ENCODE measurements around the gene MBNL1.
A peak's percentile ranks its signal among the peaks of the same experiment; 100 is the strongest.

MBNL1 gene

DNA sequence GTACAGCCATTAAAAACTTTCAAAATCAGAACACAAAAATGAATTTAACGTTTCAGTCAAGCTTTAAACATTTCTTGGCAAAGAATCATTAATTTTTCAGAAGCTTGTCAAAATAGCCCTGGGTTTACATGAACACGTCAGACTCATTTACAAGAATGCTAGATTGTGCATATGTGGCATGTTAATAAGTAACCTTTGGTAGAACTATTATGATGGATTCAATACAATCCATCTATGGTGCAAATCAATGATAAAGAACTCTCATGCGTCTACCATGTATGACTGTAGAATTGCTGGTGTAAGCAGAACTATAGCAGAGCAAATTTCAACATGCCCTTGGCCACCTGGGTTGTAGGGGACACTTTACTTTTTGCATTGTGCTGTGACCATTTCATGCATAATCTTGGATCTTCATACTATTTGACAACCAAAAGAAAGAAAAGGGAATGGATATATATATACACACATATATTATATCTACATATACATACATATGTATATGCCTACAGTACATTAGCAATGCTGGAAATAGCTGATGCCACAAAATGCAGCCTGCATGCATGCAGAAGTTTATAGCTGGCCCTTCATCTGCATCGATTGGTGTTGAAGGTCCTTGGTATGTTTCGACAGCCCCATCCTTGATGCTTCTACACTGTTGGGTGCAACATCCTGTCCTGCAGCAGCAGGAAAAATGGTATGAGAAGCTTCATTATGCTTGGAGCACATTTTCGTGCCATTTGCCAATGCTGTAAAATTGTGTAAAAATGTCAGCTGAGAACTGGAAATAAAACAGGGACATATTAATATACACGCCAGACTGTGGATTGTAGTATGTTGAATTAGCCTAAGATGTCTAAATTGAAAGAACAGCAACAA, 189.0 kb downstream of the MBNL1 start:
- no peak for DNase-seq

- DNase-seq: no peak
Measured at GRCh38 chr3:152458376-152459117, 189.8 kb downstream of the MBNL1 start.

DNA sequence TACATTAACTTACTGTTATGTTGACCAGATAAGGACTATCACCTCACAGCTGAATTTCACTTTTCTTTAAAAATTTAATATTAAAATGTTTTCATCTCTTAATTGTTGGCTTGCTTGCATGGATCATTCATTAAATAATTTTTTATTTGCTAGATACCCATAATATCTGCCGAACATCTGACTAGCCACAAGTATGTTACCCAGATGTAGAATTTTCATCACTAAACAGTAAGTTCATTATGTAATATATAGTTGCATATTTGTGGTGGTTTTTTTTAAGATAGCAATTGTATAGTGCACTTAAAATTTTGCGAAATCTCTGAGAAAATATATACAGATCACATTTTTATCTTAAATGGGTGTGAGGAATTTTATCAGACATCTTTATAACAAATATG, 190.4 kb downstream of the MBNL1 start:
- DNase-seq: no peak

DNA sequence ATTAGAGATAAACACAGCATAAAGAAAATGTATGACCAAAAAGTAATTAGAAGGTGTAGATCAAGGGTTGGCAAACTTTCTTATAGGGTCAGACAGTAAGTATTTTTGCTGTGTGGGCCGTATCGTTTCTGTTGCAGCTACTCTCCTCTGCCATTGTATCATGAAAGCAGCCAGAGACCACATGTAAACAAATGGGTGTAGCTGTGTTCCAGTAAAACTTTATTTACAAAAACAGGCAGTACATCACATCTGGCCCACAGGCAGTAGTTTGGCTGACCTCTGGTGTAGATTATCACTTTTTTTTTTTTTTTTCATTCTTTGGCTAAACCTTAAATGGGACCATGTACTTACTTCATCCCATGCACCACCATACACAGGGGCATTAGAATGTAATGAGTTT, 190.8 kb downstream of the MBNL1 start:
- no peak for DNase-seq

- no peak for DNase-seq
Measured at GRCh38 chr3:152460936-152461335, 192.2 kb downstream of the MBNL1 start.

DNA sequence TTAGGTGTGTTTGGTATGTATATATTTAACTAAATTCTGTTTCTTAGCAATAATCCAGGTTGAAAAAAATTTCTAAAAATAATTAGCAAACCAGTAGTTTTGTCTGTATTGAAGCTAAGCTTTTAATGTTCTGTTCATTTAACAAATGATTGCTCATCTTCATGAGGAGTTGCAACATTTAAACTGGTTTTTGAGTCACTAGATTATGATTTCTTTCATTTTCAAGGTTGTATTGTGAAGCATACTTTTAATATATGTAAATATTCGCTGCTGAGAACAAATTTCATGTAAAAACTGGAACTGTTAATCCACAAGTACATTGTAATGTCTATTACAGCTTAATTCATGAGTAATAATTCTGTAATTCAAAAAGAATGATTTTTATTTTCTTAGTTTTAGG, 192.7 kb downstream of the MBNL1 start:
- no peak for DNase-seq

DNA sequence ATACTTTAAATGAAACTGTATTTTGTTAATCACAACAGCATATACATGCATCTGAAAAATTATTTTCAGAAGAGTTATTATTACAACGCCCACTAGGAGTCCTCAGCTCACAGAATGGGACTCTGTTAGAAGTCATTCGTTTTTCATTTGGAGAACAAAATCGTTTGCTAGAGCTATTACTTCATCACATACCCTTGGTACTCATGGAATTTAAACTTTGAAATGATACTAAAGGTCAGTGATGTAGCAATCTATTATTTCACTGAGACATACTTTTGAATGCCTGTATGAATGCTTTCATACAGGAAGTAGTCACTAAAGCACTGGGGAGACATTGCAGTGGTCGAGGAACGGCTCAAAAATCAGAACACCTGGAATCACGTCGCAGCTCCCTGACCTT, 198.1 kb downstream of the MBNL1 start:
- DNase-seq: no peak

DNA sequence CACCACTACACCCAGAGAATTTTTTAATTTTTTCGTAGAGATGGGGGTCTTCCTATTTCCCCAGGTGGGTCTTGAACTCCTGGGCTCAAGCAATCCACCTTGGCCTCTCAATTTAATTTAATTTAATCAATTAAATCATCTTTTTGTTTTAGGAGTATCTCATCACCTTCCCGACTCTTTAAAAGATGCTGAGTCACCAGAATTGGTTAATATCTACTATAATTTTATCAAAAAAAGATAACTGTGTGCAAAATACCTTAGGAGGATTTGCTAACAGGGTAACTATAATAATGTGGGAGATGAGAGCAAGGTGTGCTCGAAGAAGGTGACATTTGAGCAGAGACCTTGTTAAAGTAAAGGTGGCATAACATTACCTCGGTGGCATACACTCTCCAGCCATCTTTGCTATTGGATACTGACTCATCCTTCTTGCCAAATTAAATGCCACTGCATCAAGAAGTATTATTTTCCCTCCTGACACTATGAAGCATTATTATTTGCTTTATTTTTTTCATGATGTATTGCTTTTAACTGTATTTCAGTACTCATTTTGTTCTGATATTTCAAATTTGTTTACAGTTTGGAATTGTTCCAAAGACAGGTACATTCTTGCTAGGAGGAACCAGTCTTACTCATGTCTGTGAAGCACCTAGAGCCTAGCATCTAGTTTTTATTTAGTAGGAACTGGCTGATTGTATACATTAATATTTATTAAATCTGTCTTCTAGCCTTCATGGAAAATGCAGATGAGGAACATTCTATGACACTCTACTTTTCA, 200.7 kb downstream of the MBNL1 start:
- DNase-seq: no peak

- DNase-seq: no peak
Measured at GRCh38 chr3:152470095-152470494, 201.4 kb downstream of the MBNL1 start.

GRCh38 chr3:152470893-152471292, 202.2 kb downstream of the MBNL1 start:
- no peak for DNase-seq

- DNase-seq: peak; percentile 63
Measured at GRCh38 chr3:152471814-152472671, 203.3 kb downstream of the MBNL1 start.

DNA sequence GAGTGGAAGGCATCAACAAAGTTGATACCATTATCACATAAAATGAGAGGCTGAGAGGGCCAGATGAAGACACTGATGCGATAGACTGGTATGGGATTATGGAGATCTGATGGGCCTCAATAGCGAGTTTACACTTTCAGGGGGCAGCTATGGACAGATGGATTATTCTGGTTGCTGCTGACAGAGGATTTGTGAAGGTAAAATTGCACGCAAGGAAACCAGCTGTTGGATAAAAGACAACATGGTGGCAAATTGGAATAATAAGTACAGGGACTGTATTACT, 203.9 kb downstream of the MBNL1 start:
- DNase-seq: no peak

DNA sequence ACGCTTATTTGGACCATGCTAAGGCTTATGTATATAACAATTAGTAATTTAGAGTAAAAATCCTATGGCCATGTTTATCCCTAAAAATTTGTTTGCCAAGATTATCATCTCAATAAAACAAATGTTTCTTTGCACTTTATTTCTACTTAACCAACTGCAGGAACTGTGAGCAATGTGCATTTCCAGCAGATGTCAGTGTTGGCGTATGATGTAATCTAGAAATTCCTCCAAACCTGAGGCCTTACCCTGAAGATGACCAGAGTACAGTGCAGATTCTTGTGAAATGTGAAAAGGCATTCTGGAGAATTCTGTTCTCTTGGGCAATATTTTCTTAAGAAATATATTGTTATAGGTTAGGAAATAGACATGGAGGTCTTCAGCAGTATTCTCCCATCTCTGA, 205.9 kb downstream of the MBNL1 start:
- DNase-seq: no peak

GRCh38 chr3:152477422-152477821, 208.7 kb downstream of the MBNL1 start:
- DNase-seq: no peak

DNA sequence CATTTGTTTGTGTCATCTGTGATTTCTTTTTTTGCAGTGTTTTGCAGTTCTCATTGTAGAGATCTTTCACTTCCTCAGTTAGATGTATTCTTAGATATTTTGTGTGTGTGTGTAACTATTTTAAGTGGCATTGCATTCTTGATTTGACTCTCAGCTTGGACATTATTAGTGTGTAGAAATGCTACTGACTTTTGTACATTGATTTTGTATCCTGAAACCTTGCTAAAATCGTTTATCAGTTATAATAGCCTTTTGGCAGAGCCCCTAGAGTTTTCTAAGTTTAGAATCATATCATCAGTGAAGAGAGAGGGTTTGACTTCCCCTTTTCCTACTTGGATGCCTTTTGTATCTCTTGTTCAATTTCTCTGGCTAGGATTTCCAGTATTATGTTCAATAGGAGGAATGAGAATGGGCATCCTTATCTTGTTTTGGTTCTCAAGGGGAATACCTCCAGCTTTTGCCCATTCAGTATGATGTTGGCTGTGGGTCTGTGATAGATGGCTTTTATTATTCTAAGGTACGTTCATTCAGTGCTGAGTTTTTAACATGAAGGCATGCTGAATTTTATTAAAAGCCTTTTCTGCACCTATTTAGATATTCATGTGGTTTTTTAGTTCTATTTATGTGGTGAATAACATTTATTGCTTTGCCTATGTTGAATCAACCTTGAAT, 211.7 kb downstream of the MBNL1 start:
- DNase-seq: no peak

DNA sequence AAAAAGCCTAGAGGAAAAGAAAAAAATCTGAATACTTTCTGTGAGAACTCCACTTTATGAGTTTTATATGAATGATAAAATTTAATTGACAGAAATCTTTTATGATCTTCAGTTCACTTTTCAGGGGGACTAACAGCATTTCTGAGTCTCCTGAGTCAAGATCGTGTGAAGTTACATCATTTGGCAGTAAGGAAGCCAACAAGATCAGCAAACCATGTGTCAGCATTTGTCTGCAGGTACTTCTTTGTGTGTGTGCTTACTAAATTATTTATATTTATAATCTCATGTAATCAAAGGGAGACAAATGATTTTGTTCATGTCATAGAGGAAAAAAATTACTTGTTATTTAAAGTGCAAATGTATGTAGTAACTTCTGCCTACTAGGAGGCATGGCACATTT, 217.6 kb downstream of the MBNL1 start:
- no peak for DNase-seq

GRCh38 chr3:152488449-152488848, 219.7 kb downstream of the MBNL1 start:
- no peak for DNase-seq

DNA sequence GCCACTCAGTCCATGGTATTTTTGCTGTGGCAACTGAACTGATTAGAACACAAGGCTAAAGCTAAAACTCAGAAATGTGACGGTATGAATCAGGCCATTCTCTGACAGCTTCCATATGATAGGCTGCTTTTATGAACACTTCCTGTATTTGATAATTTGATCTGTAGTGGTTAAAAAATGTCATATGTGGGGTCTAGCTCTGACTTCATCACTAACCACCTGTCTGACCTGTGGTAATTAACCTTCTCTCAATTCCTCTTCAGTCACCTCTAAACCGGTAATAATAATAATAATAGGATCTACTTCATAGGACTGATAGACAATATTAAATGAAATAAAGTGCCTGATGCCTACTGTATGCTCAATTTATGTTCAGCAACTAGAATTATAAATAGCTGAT, 223.2 kb downstream of the MBNL1 start:
- DNase-seq: no peak

GRCh38 chr3:152496286-152496685, 227.6 kb downstream of the MBNL1 start:
- no peak for DNase-seq

GRCh38 chr3:152496716-152497115, 228.0 kb downstream of the MBNL1 start:
- DNase-seq: no peak

DNA sequence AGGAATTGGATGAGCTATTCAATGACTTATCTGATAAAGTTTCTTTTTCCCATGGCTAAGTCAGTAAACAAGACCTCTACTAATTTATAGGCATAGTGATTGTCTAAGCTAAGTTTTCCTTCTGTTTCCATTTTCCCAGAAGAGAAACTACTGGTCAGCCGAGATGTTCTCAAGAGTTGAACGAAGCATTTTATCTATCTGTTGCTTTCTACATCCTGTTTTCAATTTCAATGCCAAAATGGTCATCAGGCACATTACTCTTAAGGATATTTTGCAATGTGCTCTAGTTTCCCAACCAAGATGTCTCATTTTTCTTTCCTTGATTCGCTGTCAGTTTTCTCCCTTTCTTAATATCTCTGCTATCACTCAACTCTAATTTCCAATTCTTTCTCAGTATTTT, 228.7 kb downstream of the MBNL1 start:
- DNase-seq: no peak

DNA sequence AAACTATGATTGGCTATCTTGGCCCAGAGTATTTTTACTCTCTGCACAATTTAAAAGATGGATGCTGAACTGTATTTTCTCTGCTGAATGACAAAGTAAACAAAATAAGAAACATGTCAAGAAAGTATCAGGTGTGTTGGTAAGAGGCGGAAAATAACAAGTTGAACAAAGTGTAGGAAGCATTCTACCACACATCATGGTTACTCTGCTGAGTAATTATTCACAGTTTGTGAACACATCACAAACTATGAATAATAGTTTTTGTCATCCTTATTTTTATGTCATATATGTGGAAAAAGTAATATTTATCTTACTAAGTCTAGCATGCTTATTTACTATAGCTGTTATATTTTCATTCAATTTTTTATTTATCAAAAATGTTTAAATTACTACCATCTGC, 229.2 kb downstream of the MBNL1 start:
- no peak for DNase-seq

Measured in effector CD8-positive, alpha-beta T cell (primary cell).